ENCODE measurements around the gene TAS1R3.

DNA sequence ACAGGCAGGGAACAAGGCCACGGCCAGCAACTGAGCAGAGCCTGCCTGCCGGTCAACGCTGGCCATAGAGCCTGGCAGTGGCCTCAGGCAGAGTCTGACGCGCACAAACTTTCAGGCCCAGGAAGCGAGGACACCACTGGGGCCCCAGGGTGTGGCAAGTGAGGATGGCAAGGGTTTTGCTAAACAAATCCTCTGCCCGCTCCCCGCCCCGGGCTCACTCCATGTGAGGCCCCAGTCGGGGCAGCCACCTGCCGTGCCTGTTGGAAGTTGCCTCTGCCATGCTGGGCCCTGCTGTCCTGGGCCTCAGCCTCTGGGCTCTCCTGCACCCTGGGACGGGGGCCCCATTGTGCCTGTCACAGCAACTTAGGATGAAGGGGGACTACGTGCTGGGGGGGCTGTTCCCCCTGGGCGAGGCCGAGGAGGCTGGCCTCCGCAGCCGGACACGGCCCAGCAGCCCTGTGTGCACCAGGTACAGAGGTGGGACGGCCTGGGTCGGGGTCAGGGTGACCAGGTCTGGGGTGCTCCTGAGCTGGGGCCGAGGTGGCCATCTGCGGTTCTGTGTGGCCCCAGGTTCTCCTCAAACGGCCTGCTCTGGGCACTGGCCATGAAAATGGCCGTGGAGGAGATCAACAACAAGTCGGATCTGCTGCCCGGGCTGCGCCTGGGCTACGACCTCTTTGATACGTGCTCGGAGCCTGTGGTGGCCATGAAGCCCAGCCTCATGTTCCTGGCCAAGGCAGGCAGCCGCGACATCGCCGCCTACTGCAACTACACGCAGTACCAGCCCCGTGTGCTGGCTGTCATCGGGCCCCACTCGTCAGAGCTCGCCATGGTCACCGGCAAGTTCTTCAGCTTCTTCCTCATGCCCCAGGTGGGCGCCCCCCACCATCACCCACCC, at the start of gene TAS1R3:
- no peak for TF ChIP-seq CTCF (conservative IDR thresholded peaks at IDR 0.05; ENCODE audit: low read length)
- no peak for TF ChIP-seq EZH2phosphoT487 (IDR thresholded peaks at IDR 0.05; ENCODE audit: borderline replicate concordance, low read depth, low read length)

Data from OCI-LY7 (cell line).